ENCODE data around the gene WDR20.

GRCh38 chr14:102201353-102201738 lies 61.6 kb downstream of the WDR20 start:
- no peak for TF ChIP-seq EGR1 (IDR thresholded peaks at IDR 0.05; ENCODE audit: borderline replicate concordance, low read depth, low read length)
- TF ChIP-seq ZNF274 (IDR thresholded peaks at IDR 0.05; ENCODE audit: borderline replicate concordance, extremely low read depth, low read length) = no peak
- no peak for TF ChIP-seq EZH2 (IDR thresholded peaks at IDR 0.05; ENCODE audit: low read depth, low read length, severe bottlenecking)
- no peak for TF ChIP-seq POLR2AphosphoS5 (IDR thresholded peaks at IDR 0.05; ENCODE audit: low read depth, low read length)
